HepG2 (cell line): ENCODE measurements around the gene FOLR1. TPM values are rescaled to one million over a fixed set of nuclear protein-coding genes. Genes with fewer than 3 reads are reported as not detected.
"Not testable (repeated sequence)": the region's sequence is repeated elsewhere in the genome, so short reads cannot be mapped to it uniquely, and the experiment has no call there.

ENCODE experiments used
- ATAC-seq: fragments of 200-7000 bp; cut with Tn5 transposase; 3 replicates; pipeline ENCODE4 v1.9.1; 2020; ENCODE audit warnings: mild to moderate bottlenecking, moderate library complexity
- BruUV-seq: library from RNA; stranded (reverse); fragments of 400-500 nt; replicated peaks from 2 replicates; lab custom pipeline; 2021; lab: Mats Ljungman, UMichigan
- CTCF ChIA-PET: fragments of 300-600 bp; formaldehyde crosslinking; extraction: SDS; loops from one replicate; lab custom pipeline; 2021; ENCODE audit warnings: low total read pairs, inconsistent platforms, low intra/inter-chr PET ratio; lab: Yijun Ruan, JAX
- POLR2A ChIA-PET: fragments of 350-600 bp; sonication (Branson Sonifier 250); formaldehyde crosslinking; loops from one replicate; lab custom pipeline; 2020; ENCODE audit warnings: antibody characterized with exemption, inconsistent platforms; lab: Yijun Ruan, JAX
- DNase-seq: peaks from one replicate; pipeline ENCODE4 v3.0.0-alpha.2; 2015; ENCODE audit warnings: low spot score
- FAIRE-seq: peaks from 3 replicates; lab custom pipeline; 2011; peaks lifted over from hg19 to GRCh38; lab: Jason Lieb, UNC
- H2AFZ ChIP-seq: one replicate; pipeline ENCODE4 v1.6.1; 2011; ENCODE audit warnings: low read length, inconsistent platforms
- H3K27ac ChIP-seq: fragments of 300-600 bp; 3 replicates; pipeline ENCODE4 v1.8.0; 2011; ENCODE audit warnings: mixed run types, mild to moderate bottlenecking, mixed read lengths, low read length, inconsistent platforms; ENCODE audit not compliant: insufficient read depth; ENCODE audit errors: extremely low read length
- H3K27me3 ChIP-seq, 2 experiments: fragments of 200-600 bp in 1 of 2; 2 replicates in 1 of 2; 3 replicates in 1 of 2; pipeline versions ENCODE4 v1.6.0 to v1.8.0; 2011; ENCODE audit warnings: low read length in 2 of 2, mild to moderate bottlenecking in 2 of 2, moderate library complexity in 2 of 2, inconsistent platforms in 1 of 2; ENCODE audit not compliant: insufficient read depth in 2 of 2, control insufficient read depth in 1 of 2
- H3K36me3 ChIP-seq, 2 experiments: fragments of 200-600 bp in 1 of 2; replicated peaks in 1 of 2; 2 replicates in 1 of 2; 3 replicates in 1 of 2; pipeline versions ENCODE4 v1.5.1 to v1.8.0; 2011; ENCODE audit warnings: low read length in 2 of 2, inconsistent platforms in 1 of 2; ENCODE audit not compliant: insufficient read depth in 2 of 2, control insufficient read depth in 1 of 2
- H3K4me1 ChIP-seq: 2 replicates; pipeline ENCODE4 v1.5.1; 2012; ENCODE audit warnings: low read length, inconsistent platforms; ENCODE audit not compliant: insufficient read depth
- H3K4me2 ChIP-seq: 2 replicates; pipeline ENCODE4 v1.6.0; 2011; ENCODE audit warnings: low read depth, low read length, inconsistent platforms
- H3K4me3 ChIP-seq, 3 experiments: fragments of 200-600 bp in 1 of 3; sonication (generic), shearing (Covaris generic) in 1 of 3; replicated peaks in 1 of 3; 2 replicates each; pipeline ENCODE4 v1.5.1; 2011 to 2016; ENCODE audit warnings: low read length in 3 of 3, inconsistent platforms in 2 of 3, low read depth in 2 of 3, mild to moderate bottlenecking in 2 of 3, control low read depth in 1 of 3, mixed read lengths in 1 of 3; ENCODE audit not compliant: insufficient read depth in 1 of 3
- H3K79me2 ChIP-seq: one replicate; pipeline ENCODE4 v1.6.1; 2011; ENCODE audit warnings: low read length, inconsistent platforms; ENCODE audit not compliant: insufficient read depth
- H3K9ac ChIP-seq: 2 replicates; pipeline ENCODE4 v1.6.0; 2011; ENCODE audit warnings: mild to moderate bottlenecking, low read depth, low read length, inconsistent platforms; ENCODE audit not compliant: insufficient read depth
- H3K9me3 ChIP-seq: 2 replicates; pipeline ENCODE4 v1.5.1; 2012; ENCODE audit warnings: mild to moderate bottlenecking, low read length
- H4K20me1 ChIP-seq: 2 replicates; pipeline ENCODE4 v1.6.0; 2011; ENCODE audit warnings: inconsistent platforms, mild to moderate bottlenecking, low read length, moderate library complexity; ENCODE audit not compliant: insufficient read depth
- ARHGAP35 ChIP-seq: sonication (generic); formaldehyde crosslinking; IDR thresholded peaks from 2 replicates; pipeline ENCODE4 v1.9.0; 2022; ENCODE audit warnings: mild to moderate bottlenecking, inconsistent platforms, moderate library complexity, missing genetic modification reagents, borderline replicate concordance
- BRD4 ChIP-seq: sonication (generic); formaldehyde crosslinking; IDR thresholded peaks from 2 replicates; pipeline ENCODE4 v1.4.0; 2020; ENCODE audit warnings: missing genetic modification reagents
- GFI1 ChIP-seq: sonication (generic); formaldehyde crosslinking; IDR thresholded peaks from 2 replicates; pipeline ENCODE4 v1.5.0; 2020; ENCODE audit warnings: missing genetic modification reagents, mild to moderate bottlenecking, borderline replicate concordance
- NFE2L1 ChIP-seq: sonication (generic); formaldehyde crosslinking; IDR thresholded peaks from 2 replicates; pipeline ENCODE4 v1.4.0; 2020; ENCODE audit warnings: missing genetic modification reagents, mild to moderate bottlenecking, borderline replicate concordance
- NFYB ChIP-seq: sonication (generic); formaldehyde crosslinking; IDR thresholded peaks from 2 replicates; pipeline ENCODE4 v1.4.0; 2020; ENCODE audit warnings: missing genetic modification reagents
- PAX8 ChIP-seq: sonication (generic); formaldehyde crosslinking; IDR thresholded peaks from 2 replicates; pipeline ENCODE4 v1.8.0; 2022; ENCODE audit warnings: mild to moderate bottlenecking, missing genetic modification reagents, borderline replicate concordance
- POGZ ChIP-seq: sonication (generic); formaldehyde crosslinking; IDR thresholded peaks from 2 replicates; pipeline ENCODE4 v1.4.0; 2020; ENCODE audit warnings: mild to moderate bottlenecking, missing genetic modification reagents
- POLR2AphosphoS2 ChIP-seq: IDR thresholded peaks from 2 replicates; pipeline ENCODE4 v1.6.1; 2011; ENCODE audit warnings: low read depth, low read length, improper control_type of control experiment
- ZBTB1 ChIP-seq: sonication (generic); formaldehyde crosslinking; IDR thresholded peaks from 2 replicates; pipeline ENCODE4 v1.4.0; 2020; ENCODE audit warnings: missing genetic modification reagents, borderline replicate concordance
- ZNF432 ChIP-seq: sonication (generic); formaldehyde crosslinking; IDR thresholded peaks from 2 replicates; pipeline ENCODE4 v1.5.0; 2020; ENCODE audit warnings: missing genetic modification reagents, mild to moderate bottlenecking, borderline replicate concordance
- ZNF547 ChIP-seq: sonication (generic); formaldehyde crosslinking; IDR thresholded peaks from 2 replicates; pipeline ENCODE4 v1.5.1; 2020; ENCODE audit warnings: mild to moderate bottlenecking, missing genetic modification reagents
- ZNF782 ChIP-seq: sonication (generic); formaldehyde crosslinking; IDR thresholded peaks from 2 replicates; pipeline ENCODE4 v1.4.0; 2020; ENCODE audit warnings: missing genetic modification reagents, mild to moderate bottlenecking, borderline replicate concordance
- WGBS: methylation state at CpG from one replicate; pipeline ENCODE4 v1.1.6; 2017; ENCODE audit warnings: low lambda C conversion rate; 5-methylcytosine and 5-hydroxymethylcytosine counted together
- in situ Hi-C: cut with HindIII; loops from 2 replicates; pipeline ENCODE4 v1.10.0; 2017; ENCODE audit warnings: low pct_unique_long_range_greater_than_20kb; ENCODE audit not compliant: extremely low pct_ligation_motif_present
- intact Hi-C: fragments of 100-400 bp; cut with micrococcal nuclease; formaldehyde crosslinking; loops from one replicate; pipeline ENCODE4 v1.10.0; 2022; ENCODE audit not compliant: unreplicated experiment
- polyA plus RNA-seq, 8 experiments: library from polyadenylated mRNA; depleted of rRNA in 3 of 8; stranded (reverse) in 7 of 8; unstranded in 1 of 8; fragments of >200 nt; fragmentation: Illumina TruSeq in 4 of 8; extraction: Trizol in 4 of 8; gene quantifications; 2 replicates each; pipeline versions ENCODE4 v1.2.1 to v1.2.3, GENCODE V29; 2011 to 2016; ENCODE audit warnings: low read depth in 4 of 8, missing spikeins in 1 of 8, mixed read lengths in 1 of 8; ENCODE audit not compliant: insufficient read depth in 1 of 8
- total RNA-seq, 5 experiments: library from RNA; depleted of rRNA; stranded (reverse); fragments of >200 nt; fragmentation: Illumina TruSeq; extraction: Trizol; gene quantifications; 2 replicates each; pipeline ENCODE4 v1.2.3, GENCODE V29; 2016; ENCODE audit warnings: low read depth in 1 of 5
- TF ChIP-seq, protein P1 (sequence below): sonication (generic); formaldehyde crosslinking; IDR thresholded peaks from 2 replicates; pipeline ENCODE4 v1.4.0; 2020; ENCODE audit warnings: missing genetic modification reagents, borderline replicate concordance

The FOLR1 gene
- total and polyA plus RNA-seq, 2 of the 13 experiments (the other 11 are each of a cell fraction or from before 2014, with no cell fraction given): 0.20 TPM; not detected in 1

DNA sequence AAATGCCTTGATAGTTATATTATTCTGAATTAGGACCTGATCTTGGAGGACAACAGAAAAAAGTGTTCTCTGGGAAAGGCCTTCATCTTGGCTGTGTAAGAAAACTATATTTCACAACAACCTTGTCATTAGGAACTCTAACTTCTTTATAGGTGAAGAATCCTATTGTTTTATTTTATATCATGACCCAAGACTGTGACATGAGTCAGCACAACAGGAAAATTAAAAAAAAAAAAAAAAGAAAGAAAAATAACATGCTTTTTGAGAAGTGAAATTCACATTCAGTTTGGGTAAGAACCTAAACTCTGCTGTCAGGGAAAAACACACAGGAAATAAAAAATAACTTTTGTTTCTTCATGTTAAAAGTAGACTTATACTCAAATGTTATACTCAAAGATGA lies 12.9 kb downstream of the FOLR1 start:
- TF ChIP-seq BRD4 (CRISPR knock-in tag): no peak
- TF ChIP-seq PAX8 (CRISPR knock-in tag): no peak
- no peak for TF ChIP-seq NFYB (CRISPR knock-in tag)
- no peak for TF ChIP-seq POGZ (CRISPR knock-in tag)
- TF ChIP-seq ZNF547 (CRISPR knock-in tag): no peak
- TF ChIP-seq ZNF782 (CRISPR knock-in tag): no peak
- no peak for TF ChIP-seq ZBTB1 (CRISPR knock-in tag)
- no peak for TF ChIP-seq ZNF432 (CRISPR knock-in tag)
- TF ChIP-seq GFI1 (CRISPR knock-in tag): no peak
- TF ChIP-seq POLR2AphosphoS2: no peak
- no peak for TF ChIP-seq ARHGAP35
- no peak for TF ChIP-seq NFE2L1 (CRISPR knock-in tag)
- TF ChIP-seq, protein P1, sequence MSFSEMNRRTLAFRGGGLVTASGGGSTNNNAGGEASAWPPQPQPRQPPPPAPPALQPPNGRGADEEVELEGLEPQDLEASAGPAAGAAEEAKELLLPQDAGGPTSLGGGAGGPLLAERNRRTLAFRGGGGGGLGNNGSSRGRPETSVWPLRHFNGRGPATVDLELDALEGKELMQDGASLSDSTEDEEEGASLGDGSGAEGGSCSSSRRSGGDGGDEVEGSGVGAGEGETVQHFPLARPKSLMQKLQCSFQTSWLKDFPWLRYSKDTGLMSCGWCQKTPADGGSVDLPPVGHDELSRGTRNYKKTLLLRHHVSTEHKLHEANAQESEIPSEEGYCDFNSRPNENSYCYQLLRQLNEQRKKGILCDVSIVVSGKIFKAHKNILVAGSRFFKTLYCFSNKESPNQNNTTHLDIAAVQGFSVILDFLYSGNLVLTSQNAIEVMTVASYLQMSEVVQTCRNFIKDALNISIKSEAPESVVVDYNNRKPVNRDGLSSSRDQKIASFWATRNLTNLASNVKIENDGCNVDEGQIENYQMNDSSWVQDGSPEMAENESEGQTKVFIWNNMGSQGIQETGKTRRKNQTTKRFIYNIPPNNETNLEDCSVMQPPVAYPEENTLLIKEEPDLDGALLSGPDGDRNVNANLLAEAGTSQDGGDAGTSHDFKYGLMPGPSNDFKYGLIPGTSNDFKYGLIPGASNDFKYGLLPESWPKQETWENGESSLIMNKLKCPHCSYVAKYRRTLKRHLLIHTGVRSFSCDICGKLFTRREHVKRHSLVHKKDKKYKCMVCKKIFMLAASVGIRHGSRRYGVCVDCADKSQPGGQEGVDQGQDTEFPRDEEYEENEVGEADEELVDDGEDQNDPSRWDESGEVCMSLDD (CRISPR knock-in tag): no peak
- in situ Hi-C loops: no loop called here
- intact Hi-C loops: no loop called here
- no peak for FAIRE-seq
- DNase-seq: no peak
- Histone ChIP-seq H3K4me2 (no peak overlapping the region), H3K79me2 (no peaks in the 10 kb centered on the region), H3K27ac (no peak overlapping the region), H3K9ac (no peak overlapping the region), H4K20me1 (no peaks in the 10 kb centered on the region), H3K27me3 (no peaks in the 10 kb centered on the region; a peak in 1 of 5 replicates), H3K9me3 (no peaks in the 10 kb centered on the region), H3K4me3 (no peak overlapping the region), H2AFZ (no peak overlapping the region), H3K4me1 (no peaks in the 10 kb centered on the region), H3K36me3 (no peaks in the 10 kb centered on the region)
- ChIA-PET POLR2A (no interaction called here), CTCF (no interaction called here)
- ATAC-seq: no peak
- no TSS peak for BruUV-seq

DNA sequence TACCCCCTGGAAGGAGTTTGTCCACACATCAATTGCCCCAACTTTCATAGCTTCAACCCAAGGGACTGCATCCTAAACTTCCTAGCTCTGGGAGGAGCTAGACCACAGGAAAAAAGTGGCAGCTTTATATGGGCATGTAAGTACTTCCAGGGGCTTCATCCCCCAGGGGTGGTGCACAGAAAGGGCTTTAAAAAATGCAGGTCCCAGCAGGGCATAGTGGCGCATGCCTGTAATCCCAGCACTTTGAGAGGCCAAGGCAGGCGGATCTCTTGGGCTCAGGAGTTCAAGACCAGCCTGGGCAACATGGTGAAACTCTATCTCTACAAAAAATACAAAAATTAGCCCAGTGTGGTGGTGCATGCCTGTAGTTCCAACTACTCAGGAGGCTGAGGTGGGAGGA lies 14.9 kb downstream of the FOLR1 start:
- in situ Hi-C loops, DNase-seq, H3K4me1 ChIP-seq, H3K79me2 ChIP-seq, FAIRE-seq, ATAC-seq, CTCF ChIA-PET, H3K4me2 ChIP-seq, H3K9ac ChIP-seq, H3K36me3 ChIP-seq, H3K27ac ChIP-seq, H3K4me3 ChIP-seq, intact Hi-C loops, BruUV-seq, H4K20me1 ChIP-seq, H3K27me3 ChIP-seq, H3K9me3 ChIP-seq, H2AFZ ChIP-seq: not testable (repeated sequence)
- POLR2A ChIA-PET: interaction anchor here (0.9 kb wide), 1 partner anchor 16 kb away, joined by 4 read pairs; no protein-coding TSS in a partner anchor
- WGBS: 68% methylated on average over 2 of the region's 2 CpGs
